OCI-LY1 (cell line): ENCODE measurements around the gene MLLT3.

ENCODE experiments used
- H2AFZ ChIP-seq: fragments of 200-600 bp; sonication (generic), shearing (Covaris generic); 2 replicates; pipeline ENCODE4 v1.6.0; 2014; ENCODE audit warnings: antibody characterized with exemption, mild to moderate bottlenecking, low read length
- H3F3A ChIP-seq: fragments of 200-600 bp; sonication (generic), shearing (Covaris generic); 2 replicates; pipeline ENCODE4 v1.6.0; 2014; ENCODE audit warnings: mild to moderate bottlenecking, antibody characterized with exemption, low read length, moderate library complexity; ENCODE audit not compliant: insufficient read depth
- H3K27ac ChIP-seq: fragments of 200-600 bp; sonication (generic); 2 replicates; pipeline ENCODE4 v1.5.1; 2014; ENCODE audit warnings: low read length, mixed run types, mild to moderate bottlenecking, low read depth; ENCODE audit not compliant: poor library complexity, severe bottlenecking
- H3K27me3 ChIP-seq: fragments of 200-600 bp; sonication (generic); 2 replicates; pipeline ENCODE4 v1.6.0; 2014; ENCODE audit warnings: antibody characterized with exemption, mild to moderate bottlenecking, low read length, moderate library complexity; ENCODE audit not compliant: insufficient read depth
- H3K36me3 ChIP-seq: fragments of 200-600 bp; sonication (generic); 2 replicates; pipeline ENCODE4 v1.6.1; 2014; ENCODE audit warnings: mild to moderate bottlenecking, antibody characterized with exemption, low read length, moderate library complexity, mixed read lengths; ENCODE audit not compliant: insufficient read depth
- H3K4me1 ChIP-seq: fragments of 200-600 bp; sonication (generic); 2 replicates; pipeline ENCODE4 v1.5.1; 2014; ENCODE audit warnings: mild to moderate bottlenecking, low read length, moderate library complexity; ENCODE audit not compliant: insufficient read depth, severe bottlenecking
- H3K4me2 ChIP-seq: fragments of 200-600 bp; sonication (generic), shearing (Covaris generic); 2 replicates; pipeline ENCODE4 v1.6.1; 2014; ENCODE audit warnings: low read length
- H3K4me3 ChIP-seq: fragments of 200-600 bp; sonication (generic); 2 replicates; pipeline ENCODE4 v1.5.1; 2014; ENCODE audit warnings: low read length, low read depth, mild to moderate bottlenecking, mixed read lengths; ENCODE audit not compliant: poor library complexity, severe bottlenecking
- H3K79me2 ChIP-seq: fragments of 200-600 bp; shearing (Covaris generic); 2 replicates; pipeline ENCODE4 v1.6.1; 2016; ENCODE audit warnings: mixed run types, low read length, mixed read lengths; ENCODE audit not compliant: insufficient read depth
- H3K9ac ChIP-seq: fragments of 200-600 bp; sonication (generic), shearing (Covaris generic); 2 replicates; pipeline ENCODE4 v1.6.1; 2014; ENCODE audit warnings: mild to moderate bottlenecking, low read length, mixed read lengths
- H3K9me2 ChIP-seq: fragments of 200-600 bp; sonication (generic), shearing (Covaris generic); 2 replicates; pipeline ENCODE4 v1.6.1; 2014; ENCODE audit warnings: low read depth, mild to moderate bottlenecking, low read length, mixed read lengths
- H3K9me3 ChIP-seq: fragments of 200-600 bp; shearing (Covaris generic); 2 replicates; pipeline ENCODE4 v1.6.1; 2014; ENCODE audit warnings: low read length, mixed read lengths
- H4K20me1 ChIP-seq: fragments of 200-600 bp; sonication (generic), shearing (Covaris generic); 2 replicates; pipeline ENCODE4 v1.6.0; 2016; ENCODE audit warnings: mild to moderate bottlenecking, low read length; ENCODE audit not compliant: insufficient read depth
- EZH2 ChIP-seq: fragments of 200-600 bp; sonication (generic), shearing (Covaris generic); IDR thresholded peaks from 2 replicates; pipeline ENCODE4 v1.8.0; 2017; ENCODE audit warnings: borderline replicate concordance, mixed run types, mild to moderate bottlenecking, antibody characterized with exemption, low read length, moderate library complexity, mixed read lengths
- TF ChIP-seq, protein P1 (sequence below): fragments of 200-600 bp; sonication (generic), shearing (Covaris generic); IDR thresholded peaks from 2 replicates; pipeline ENCODE4 v1.5.1; 2017; ENCODE audit warnings: mild to moderate bottlenecking, antibody characterized with exemption, low read length, moderate library complexity, mixed read lengths

MLLT3 gene

DNA sequence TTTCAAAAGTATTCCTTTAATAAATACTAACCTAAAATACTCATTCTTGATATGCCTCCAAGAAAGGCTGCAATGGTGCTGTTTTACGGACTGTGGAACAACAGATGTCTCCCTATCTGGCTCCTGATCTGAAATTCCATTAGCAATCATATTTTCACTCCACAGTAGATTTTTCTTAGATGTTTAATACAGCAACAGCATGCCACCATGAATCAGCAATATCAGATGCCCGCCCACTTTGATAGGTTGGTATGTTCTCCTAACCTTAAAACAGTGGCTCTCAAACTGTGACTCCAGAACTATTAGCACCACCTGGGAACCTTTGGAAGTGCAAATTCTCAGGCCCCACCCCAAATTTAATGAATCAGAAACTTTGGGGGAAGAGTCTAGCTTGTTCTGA is 110.2 kb downstream of the MLLT3 start:
- no peak overlapping the region for H3K4me3 ChIP-seq
- no peaks in the 10 kb centered on the region for H3F3A ChIP-seq
- H3K9me3 ChIP-seq = no peaks in the 10 kb centered on the region
- TF ChIP-seq EZH2 = no peak
- TF ChIP-seq, protein P1, sequence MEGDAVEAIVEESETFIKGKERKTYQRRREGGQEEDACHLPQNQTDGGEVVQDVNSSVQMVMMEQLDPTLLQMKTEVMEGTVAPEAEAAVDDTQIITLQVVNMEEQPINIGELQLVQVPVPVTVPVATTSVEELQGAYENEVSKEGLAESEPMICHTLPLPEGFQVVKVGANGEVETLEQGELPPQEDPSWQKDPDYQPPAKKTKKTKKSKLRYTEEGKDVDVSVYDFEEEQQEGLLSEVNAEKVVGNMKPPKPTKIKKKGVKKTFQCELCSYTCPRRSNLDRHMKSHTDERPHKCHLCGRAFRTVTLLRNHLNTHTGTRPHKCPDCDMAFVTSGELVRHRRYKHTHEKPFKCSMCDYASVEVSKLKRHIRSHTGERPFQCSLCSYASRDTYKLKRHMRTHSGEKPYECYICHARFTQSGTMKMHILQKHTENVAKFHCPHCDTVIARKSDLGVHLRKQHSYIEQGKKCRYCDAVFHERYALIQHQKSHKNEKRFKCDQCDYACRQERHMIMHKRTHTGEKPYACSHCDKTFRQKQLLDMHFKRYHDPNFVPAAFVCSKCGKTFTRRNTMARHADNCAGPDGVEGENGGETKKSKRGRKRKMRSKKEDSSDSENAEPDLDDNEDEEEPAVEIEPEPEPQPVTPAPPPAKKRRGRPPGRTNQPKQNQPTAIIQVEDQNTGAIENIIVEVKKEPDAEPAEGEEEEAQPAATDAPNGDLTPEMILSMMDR = no peak
- H3K36me3 ChIP-seq = no peaks in the 10 kb centered on the region
- no peaks in the 10 kb centered on the region for H3K9me2 ChIP-seq
- H4K20me1 ChIP-seq = no peaks in the 10 kb centered on the region
- no peaks in the 10 kb centered on the region for H3K79me2 ChIP-seq
- no peak overlapping the region for H3K9ac ChIP-seq
- no peak overlapping the region for H3K4me2 ChIP-seq
- H3K27me3 ChIP-seq = no peaks in the 10 kb centered on the region
- H3K27ac ChIP-seq = no peak overlapping the region
- no peaks in the 10 kb centered on the region for H3K4me1 ChIP-seq
- no peak overlapping the region for H2AFZ ChIP-seq

DNA sequence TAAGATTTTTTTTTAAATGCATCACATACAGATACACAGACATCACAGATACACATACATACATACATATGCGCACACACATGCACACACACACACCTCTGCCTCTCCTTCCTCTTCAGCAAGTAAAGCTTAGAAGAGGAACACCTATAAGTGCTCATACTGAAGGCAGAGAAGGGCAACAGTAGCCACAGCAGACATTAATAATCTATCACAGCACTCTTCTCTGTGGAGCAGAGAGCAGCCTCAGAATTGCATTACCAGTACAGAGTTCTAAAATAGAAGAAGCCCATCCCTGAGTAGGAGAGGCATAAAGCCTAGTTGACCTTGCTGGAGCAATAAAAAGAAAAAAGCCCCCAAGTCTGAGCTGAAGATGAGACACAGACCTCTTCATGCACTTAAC is 110.6 kb downstream of the MLLT3 start:
- Histone ChIP-seq H3K9me3 (no peaks in the 10 kb centered on the region), H3K9ac (no peak overlapping the region), H4K20me1 (no peaks in the 10 kb centered on the region), H3K36me3 (no peaks in the 10 kb centered on the region), H2AFZ (no peak overlapping the region), H3K4me1 (no peaks in the 10 kb centered on the region), H3K27me3 (no peaks in the 10 kb centered on the region), H3K27ac (no peak overlapping the region), H3F3A (no peaks in the 10 kb centered on the region), H3K79me2 (no peaks in the 10 kb centered on the region), H3K4me3 (no peak overlapping the region), H3K4me2 (no peak overlapping the region), H3K9me2 (no peaks in the 10 kb centered on the region)
- TF ChIP-seq EZH2 = no peak
- TF ChIP-seq, protein P1 = no peak

DNA sequence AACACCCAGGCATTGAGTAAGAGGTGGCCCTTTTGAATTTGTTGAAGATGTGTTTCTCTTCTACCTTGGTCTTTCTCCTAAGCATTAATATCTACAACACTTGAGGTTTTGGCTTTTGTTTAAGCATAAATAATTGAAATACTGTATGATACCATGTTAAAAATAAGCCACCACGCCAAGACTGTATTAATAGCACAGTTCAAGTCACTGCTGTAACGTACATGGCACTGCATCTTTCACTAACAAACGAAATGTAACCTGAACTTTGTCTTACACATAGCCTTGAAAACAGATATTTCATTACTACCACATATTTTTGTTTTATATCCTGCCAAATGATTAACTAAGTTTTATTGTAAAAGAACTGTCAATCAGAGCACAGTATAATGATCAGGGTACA is 112.8 kb downstream of the MLLT3 start:
- H3K27me3 ChIP-seq = no peaks in the 10 kb centered on the region
- TF ChIP-seq, protein P1 = no peak
- TF ChIP-seq EZH2 = no peak
- H3K79me2 ChIP-seq = no peaks in the 10 kb centered on the region
- H4K20me1 ChIP-seq = no peaks in the 10 kb centered on the region
- H3K4me3 ChIP-seq = no peak overlapping the region
- H3K9me3 ChIP-seq = no peaks in the 10 kb centered on the region
- H3K4me1 ChIP-seq = no peaks in the 10 kb centered on the region
- H3F3A ChIP-seq = no peaks in the 10 kb centered on the region
- no peak overlapping the region for H3K4me2 ChIP-seq
- H3K36me3 ChIP-seq = no peaks in the 10 kb centered on the region
- no peak overlapping the region for H2AFZ ChIP-seq
- H3K9me2 ChIP-seq = no peaks in the 10 kb centered on the region
- H3K27ac ChIP-seq = no peak overlapping the region
- no peak overlapping the region for H3K9ac ChIP-seq
